ENCODE data around the gene RAD51AP2. TPM values are rescaled to one million over a fixed set of nuclear protein-coding genes. Genes with fewer than 3 reads are reported as not detected.
"Not testable (repeated sequence)": the region's sequence is repeated elsewhere in the genome, so short reads cannot be mapped to it uniquely, and the experiment has no call there.

Gene RAD51AP2
- polyA plus RNA-seq, 3 donors from 2014 or later: not detected

DNA sequence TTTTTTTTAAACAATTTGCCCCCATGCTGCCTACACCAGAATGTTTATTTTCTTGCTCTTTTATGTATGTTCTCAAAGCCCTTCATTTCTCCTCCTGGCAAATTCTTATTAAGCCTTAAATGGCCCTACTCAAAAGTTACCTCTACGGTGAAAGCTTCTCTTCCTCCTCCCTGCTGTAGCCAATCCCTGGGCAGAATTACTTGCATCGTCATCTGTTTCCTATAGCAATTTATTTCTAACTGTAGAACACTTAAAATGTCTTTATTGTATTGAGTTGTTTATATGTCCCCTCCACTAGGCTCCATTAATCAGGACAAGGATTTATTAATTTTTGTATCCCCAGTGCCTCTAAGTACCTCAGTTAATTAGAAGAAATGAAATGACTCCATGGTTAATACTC lies 2.5 kb upstream of the RAD51AP2 start:
- Mint-ChIP-seq H3K9me3 (peaks cover 2 to 19% (median 5%) of the 10 kb centered on the region in 6 donors), H3K36me3 (no peaks in the 10 kb centered on the region), H3K27me3 (ENCODE audit: low read depth in 3 of 3) (peaks cover 0 to 2% (median 2%) of the 10 kb centered on the region in 3 donors), H3K4me1 (no peaks in the 10 kb centered on the region), H3K4me3 (no peak overlapping the region), H3K27ac (no peak overlapping the region)
- no peak for DNase-seq

DNA sequence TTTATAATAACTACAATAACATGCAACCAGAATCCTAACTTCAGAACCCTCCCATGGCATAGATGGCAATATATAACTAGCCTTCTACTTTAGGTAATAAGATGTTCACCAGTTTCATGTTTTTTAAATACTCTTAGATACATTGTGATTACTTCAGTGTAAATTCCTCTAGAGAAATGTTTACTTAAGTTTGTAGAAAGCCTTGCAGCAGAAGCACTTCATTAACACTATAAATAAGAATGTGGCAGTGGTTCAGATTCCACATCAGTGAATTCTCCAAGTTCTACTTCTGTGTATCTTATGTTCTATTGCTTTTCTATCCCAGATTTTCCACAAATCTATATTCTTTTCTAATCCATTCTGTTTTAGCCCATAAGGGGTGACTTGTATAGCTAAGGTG lies 1.2 kb upstream of the RAD51AP2 start:
- no peak for DNase-seq
- Mint-ChIP-seq H3K27ac (no peak overlapping the region), H3K27me3 (ENCODE audit: low read depth in 3 of 3) (peaks cover 0 to 2% (median 2%) of the 10 kb centered on the region in 3 donors), H3K4me1 (no peaks in the 10 kb centered on the region), H3K36me3 (no peaks in the 10 kb centered on the region), H3K4me3 (no peak overlapping the region), H3K9me3 (peaks cover 4 to 16% (median 6%) of the 10 kb centered on the region in 6 donors)

DNA sequence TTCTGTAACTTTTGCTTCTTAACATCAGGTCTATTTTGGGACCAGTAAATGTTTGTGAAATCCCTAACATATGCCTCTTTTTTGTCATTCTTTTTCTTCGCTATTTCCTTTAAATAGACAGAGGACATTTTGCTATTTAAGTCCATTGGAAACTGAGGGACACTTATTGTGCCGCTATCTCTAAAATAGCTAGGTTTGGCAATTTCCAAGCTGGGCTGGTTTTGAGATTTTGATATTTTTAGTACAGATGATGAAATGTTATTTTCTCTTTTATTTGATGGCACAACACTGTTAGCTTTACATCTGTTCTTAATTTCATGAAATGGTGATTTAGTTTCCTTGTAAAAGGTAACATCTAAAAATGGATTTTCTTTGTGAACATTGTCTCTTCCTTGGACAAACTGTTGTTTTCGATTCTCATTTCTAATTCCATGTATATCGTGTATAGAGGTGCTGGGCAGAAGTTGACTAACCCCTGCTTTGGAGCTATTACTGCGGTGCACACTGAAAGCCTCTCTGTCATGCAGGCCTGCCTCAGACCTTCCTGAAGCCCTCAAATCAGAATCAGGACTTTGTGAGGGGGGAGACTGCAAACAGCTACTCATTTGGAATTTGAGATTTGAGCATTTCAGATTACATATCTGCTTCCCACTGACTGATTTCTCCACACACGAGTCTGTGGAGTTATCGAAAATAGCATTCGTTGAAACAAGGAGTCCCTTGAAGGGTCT lies 594 bp downstream of the RAD51AP2 start:
- H3K36me3 Mint-ChIP-seq: no peaks in the 10 kb centered on the region
- H3K4me1 Mint-ChIP-seq: no peaks in the 10 kb centered on the region
- no peak overlapping the region for H3K27ac Mint-ChIP-seq
- H3K4me3 Mint-ChIP-seq: no peak overlapping the region
- no peak for DNase-seq
- peaks cover 3 to 15% (median 6%) of the 10 kb centered on the region in 6 donors for H3K9me3 Mint-ChIP-seq
- peaks cover 0 to 2% (median 2%) of the 10 kb centered on the region in 3 donors for H3K27me3 Mint-ChIP-seq (ENCODE audit: low read depth in 3 of 3)

DNA sequence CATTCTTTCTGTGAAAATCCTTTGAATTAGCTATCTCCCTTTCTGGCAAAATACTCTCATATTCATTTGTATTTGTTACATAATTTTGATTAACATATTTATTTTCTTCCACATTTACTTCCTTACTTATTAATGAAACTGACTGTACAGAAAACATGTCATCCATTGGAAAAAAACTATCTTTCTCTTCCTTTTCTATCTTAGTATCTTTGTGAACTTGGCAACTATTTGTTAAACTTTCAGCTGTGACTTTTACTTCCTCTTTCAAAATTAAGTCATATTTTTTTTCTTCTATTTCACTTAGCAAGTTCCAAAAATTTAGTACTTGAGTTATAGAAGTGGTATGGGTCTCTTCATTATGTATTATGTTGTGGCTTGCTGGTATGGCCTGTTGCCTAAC lies 2.6 kb downstream of the RAD51AP2 start:
- Mint-ChIP-seq H3K4me1 (no peaks in the 10 kb centered on the region), H3K27ac (no peak overlapping the region), H3K27me3 (ENCODE audit: low read depth in 3 of 3) (peaks cover 0 to 2% (median 0%) of the 10 kb centered on the region in 3 donors), H3K9me3 (peaks cover 1 to 15% (median 7%) of the 10 kb centered on the region in 6 donors), H3K4me3 (no peak overlapping the region), H3K36me3 (no peaks in the 10 kb centered on the region)
- no peak for DNase-seq

DNA sequence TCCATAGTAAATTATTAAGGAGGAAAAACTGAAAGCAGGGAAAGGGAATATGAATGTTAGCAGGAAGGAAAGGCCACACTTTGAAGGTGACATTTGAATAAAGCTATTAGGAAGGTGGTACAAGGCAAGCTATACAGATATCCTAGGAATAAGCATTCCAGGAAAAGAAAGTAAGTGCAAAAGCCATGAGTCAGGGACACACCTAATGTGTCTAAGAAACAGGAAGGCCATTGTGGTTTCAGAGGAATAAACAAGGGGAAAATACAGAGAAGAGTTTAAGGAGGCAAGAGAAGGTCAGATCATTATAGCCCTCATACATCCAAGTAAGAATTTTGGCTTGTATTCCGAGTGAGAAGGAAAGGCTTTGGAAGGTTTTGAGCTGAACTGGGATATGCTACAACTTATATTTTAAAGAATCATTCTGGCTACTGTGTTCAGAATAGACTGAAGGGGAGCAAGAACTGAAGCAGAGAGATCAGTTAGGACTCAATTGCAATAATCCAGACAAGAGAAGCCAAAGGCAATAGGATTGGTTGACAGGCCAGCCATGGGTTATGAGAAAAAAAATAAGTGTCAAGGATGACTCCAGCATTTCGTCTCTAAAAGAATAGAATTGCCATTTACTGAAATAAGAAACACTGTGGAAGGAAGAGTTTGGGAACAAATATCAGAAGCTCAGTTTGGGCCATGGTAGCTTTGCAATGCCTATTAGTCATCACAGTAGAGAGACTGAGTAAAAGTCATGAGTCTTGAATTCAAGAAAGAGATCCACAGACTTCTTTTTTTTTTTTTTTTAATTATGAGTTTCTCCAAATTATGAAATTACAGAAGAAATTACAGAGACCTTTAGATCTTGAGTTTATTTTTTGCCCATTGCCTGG lies 11.3 kb downstream of the RAD51AP2 start:
- Mint-ChIP-seq H3K36me3 (no peaks in the 10 kb centered on the region), H3K27ac (no peak overlapping the region), H3K4me3 (no peak overlapping the region), H3K4me1 (no peaks in the 10 kb centered on the region), H3K9me3 (peaks cover 4 to 21% (median 6%) of the 10 kb centered on the region in 6 donors), H3K27me3 (ENCODE audit: low read depth in 3 of 3) (peaks cover 0 to 2% (median 0%) of the 10 kb centered on the region in 3 donors)
- no peak for DNase-seq

DNA sequence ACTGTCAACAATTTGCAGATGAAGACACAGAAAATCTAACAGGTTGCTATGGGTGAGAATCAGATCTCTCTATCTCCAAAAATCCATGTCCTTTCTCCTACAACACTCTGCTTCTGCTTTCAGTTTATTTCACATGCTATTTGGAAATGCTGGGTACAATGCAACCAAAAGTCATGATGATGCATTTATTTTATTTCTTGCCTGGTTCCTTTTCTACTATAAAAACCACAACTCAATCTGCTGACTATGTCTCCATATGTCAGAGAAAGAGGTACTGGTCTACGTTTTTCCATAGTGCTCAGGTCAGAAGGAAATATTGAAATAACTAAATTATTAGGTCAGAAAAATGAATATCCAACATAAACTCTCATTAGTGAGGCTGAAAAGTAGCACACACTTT lies 20.5 kb downstream of the RAD51AP2 start:
- Mint-ChIP-seq H3K36me3 (no peaks in the 10 kb centered on the region), H3K4me1 (no peaks in the 10 kb centered on the region), H3K9me3 (peaks cover 0 to 7% (median 2%) of the 10 kb centered on the region in 6 donors), H3K4me3 (no peak overlapping the region), H3K27me3 (ENCODE audit: low read depth in 3 of 3) (no peaks in the 10 kb centered on the region), H3K27ac (no peak overlapping the region)
- DNase-seq: no peak

DNA sequence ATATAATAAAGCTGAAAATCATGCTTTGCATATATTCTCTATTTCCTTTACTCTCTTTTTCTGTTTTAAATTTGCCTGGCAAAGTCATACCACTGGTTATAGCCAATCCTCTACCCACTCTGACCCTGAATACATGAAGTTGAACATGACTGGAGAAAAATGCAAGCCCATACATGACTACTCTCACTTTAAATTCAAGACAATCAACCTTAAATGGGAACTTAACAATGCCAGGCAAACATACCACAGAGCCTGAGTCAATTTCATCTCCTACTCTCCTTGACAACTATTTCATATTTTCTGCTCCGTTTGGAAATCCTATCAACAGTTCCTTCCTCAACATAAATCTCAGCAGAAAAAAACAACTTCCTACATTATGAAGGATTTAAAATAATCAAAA lies 22.6 kb downstream of the RAD51AP2 start:
- Mint-ChIP-seq H3K4me3 (no peak overlapping the region), H3K36me3 (no peaks in the 10 kb centered on the region), H3K9me3 (peaks cover 0 to 12% (median 4%) of the 10 kb centered on the region in 6 donors), H3K27ac (no peak overlapping the region), H3K27me3 (ENCODE audit: low read depth in 3 of 3) (no peaks in the 10 kb centered on the region), H3K4me1 (no peaks in the 10 kb centered on the region)
- no peak for DNase-seq

DNA sequence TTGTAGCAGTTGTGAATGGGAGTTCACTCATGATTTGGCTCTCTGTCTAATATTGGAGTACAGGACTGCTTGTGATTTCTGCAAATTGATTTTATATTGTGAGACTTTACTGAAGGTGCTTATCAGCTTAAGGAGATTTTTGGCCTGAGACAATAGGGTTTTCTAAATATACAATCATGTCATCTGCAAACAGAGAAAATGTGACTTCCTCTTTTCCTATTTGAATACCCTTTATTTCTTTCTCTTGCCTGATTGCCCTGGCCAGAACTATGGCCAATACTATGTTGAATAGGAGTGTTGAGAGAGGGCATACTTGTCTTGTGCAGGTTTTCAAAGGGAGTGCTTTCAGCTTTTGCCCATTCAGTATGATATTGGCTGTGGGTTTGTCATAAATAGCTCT lies 28.1 kb downstream of the RAD51AP2 start:
- H3K27ac Mint-ChIP-seq; H3K36me3 Mint-ChIP-seq; DNase-seq; H3K27me3 Mint-ChIP-seq (ENCODE audit: low read depth in 3 of 3); H3K4me1 Mint-ChIP-seq; H3K4me3 Mint-ChIP-seq: not testable (repeated sequence)
- H3K9me3 Mint-ChIP-seq: peaks cover 0 to 22% (median 11%) of the 10 kb centered on the region in 6 donors

DNA sequence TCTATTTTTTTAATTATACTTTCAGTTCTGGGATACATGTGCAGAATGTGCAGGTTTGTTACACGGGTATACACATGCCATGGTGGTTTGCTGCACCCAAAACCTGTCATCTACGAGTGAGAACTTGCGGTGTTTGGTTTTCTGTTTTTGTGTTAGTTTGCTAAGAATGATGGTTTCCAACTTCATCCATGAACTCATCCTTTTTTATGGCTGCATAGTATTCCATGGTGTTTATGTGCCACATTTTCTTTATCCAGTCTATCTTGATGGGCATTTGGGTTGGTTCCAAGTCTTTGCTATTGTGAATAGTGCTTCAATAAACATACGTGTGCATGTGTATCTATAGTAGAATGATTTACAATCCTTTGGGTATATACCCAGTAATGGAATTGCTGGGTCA lies 29.6 kb downstream of the RAD51AP2 start:
- not testable (repeated sequence) for H3K36me3 Mint-ChIP-seq; H3K27me3 Mint-ChIP-seq (ENCODE audit: low read depth in 3 of 3); H3K27ac Mint-ChIP-seq; H3K4me3 Mint-ChIP-seq; H3K4me1 Mint-ChIP-seq; DNase-seq
- peaks cover 0 to 22% (median 11%) of the 10 kb centered on the region in 6 donors for H3K9me3 Mint-ChIP-seq

DNA sequence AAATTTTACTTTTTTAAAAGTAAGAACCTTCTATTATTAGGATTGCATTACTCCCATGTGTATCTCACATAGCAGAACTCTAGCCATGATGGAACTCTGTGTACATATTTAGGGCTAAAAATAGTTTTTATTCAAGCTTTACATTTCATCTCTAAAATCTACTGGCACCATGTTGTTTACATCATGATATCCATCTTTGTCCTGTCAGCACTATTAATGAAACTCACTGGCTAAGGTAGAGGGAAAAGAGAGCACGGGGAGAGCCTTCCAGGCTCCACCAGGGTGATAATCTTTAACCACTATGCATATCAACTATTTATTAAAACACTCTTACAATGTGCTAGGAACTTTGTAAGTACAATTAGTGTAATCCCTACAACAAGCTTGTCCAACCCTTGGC lies 34.7 kb downstream of the RAD51AP2 start:
- Mint-ChIP-seq H3K4me3 (no peak overlapping the region), H3K27ac (no peak overlapping the region), H3K9me3 (peaks cover 2 to 14% (median 8%) of the 10 kb centered on the region in 6 donors), H3K4me1 (no peaks in the 10 kb centered on the region), H3K36me3 (no peaks in the 10 kb centered on the region), H3K27me3 (ENCODE audit: low read depth in 3 of 3) (peaks cover 0 to 2% (median 1%) of the 10 kb centered on the region in 3 donors)
- no peak for DNase-seq

DNA sequence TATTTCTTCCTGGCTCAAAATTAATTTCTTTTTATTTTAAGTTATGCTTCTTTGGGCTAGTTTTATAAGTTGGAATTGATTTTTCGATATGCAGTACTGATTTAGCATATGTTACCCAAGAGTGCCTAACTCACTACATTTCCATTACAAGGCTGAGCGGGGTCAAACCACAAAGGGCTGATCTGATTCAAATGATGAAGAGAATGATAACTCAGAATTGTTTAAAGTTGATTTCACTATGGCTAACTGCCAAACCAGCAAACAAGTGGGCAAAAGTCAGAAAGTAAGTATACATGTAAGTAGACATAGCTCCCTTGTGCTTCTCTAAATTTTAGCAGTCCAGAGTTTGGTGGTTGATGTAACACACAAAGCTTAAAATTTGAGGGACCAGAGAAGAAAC lies 35.6 kb downstream of the RAD51AP2 start:
- Mint-ChIP-seq H3K36me3 (no peaks in the 10 kb centered on the region), H3K9me3 (peaks cover 2 to 12% (median 6%) of the 10 kb centered on the region in 6 donors), H3K27me3 (ENCODE audit: low read depth in 3 of 3) (peaks cover 0 to 2% (median 1%) of the 10 kb centered on the region in 3 donors), H3K4me3 (no peak overlapping the region), H3K27ac (no peak overlapping the region), H3K4me1 (no peaks in the 10 kb centered on the region)
- DNase-seq: no peak

DNA sequence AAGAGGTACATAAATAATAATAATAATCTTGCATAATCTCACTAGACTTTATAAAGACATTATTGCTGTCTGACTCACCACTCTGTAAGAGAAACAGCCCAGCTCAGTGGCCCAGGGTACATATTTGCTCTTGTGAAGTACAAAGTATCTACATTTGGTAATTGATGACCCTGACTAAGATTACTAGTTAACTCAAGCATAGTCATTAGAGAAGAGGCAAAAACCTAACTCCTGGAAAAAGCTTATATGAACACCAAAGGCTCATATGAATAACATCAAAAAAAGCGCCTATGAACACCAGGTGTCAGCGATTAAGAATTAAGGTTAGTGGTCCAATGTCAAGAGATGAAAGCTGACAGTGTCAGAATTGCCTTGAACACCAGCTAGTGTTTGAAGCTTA lies 38.4 kb downstream of the RAD51AP2 start:
- Mint-ChIP-seq H3K4me1 (no peaks in the 10 kb centered on the region), H3K27me3 (ENCODE audit: low read depth in 3 of 3) (peaks cover 0 to 2% (median 1%) of the 10 kb centered on the region in 3 donors), H3K27ac (no peak overlapping the region), H3K9me3 (peaks cover 2 to 15% (median 12%) of the 10 kb centered on the region in 6 donors), H3K36me3 (no peaks in the 10 kb centered on the region), H3K4me3 (no peak overlapping the region)
- DNase-seq: no peak

DNA sequence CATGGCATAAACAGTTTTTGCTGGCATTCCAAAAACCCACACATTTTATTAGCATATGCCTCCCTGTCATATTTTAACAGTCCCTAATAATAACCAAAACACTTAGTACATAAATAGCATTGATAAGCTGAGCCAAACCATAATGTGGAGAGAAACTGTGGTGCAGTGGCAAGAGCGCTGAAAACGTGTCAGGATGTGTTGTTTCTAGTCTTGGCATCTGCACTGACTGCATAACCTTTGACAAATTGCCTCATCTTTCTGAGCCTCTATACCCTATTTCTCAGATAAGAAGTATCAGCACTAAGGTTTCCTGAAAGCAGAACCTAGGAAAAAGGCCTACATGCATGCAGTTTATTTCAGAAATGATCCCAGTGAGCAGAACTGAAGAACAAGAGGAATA lies 41.4 kb downstream of the RAD51AP2 start:
- Mint-ChIP-seq H3K4me3 (no peak overlapping the region), H3K27ac (no peak overlapping the region), H3K27me3 (ENCODE audit: low read depth in 3 of 3) (peaks cover 0 to 5% (median 0%) of the 10 kb centered on the region in 3 donors), H3K9me3 (peaks cover 6 to 30% (median 13%) of the 10 kb centered on the region in 6 donors), H3K36me3 (no peaks in the 10 kb centered on the region), H3K4me1 (no peaks in the 10 kb centered on the region)
- DNase-seq: no peak

DNA sequence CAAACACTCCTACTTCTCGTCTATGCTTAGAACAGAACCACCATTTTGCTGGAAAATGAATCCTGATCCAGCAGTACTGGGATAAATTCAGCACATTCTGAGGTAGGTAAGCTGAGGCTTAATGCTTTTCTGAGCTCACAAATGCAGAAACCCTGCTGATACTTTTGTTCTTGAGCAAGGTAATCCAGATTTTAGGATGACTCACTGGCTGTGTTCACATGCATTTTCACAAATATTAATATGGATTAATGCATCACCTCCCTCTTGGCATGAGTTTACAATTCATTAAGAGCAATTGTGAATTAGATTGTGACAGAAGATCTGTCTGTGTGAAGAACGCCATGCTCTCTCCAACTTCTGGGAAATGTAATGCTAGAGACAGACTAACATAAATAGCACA lies 42.2 kb downstream of the RAD51AP2 start:
- H3K9me3 Mint-ChIP-seq: peaks cover 6 to 30% (median 14%) of the 10 kb centered on the region in 6 donors
- H3K27me3 Mint-ChIP-seq (ENCODE audit: low read depth in 3 of 3): peaks cover 0 to 5% (median 0%) of the 10 kb centered on the region in 3 donors
- no peak overlapping the region for H3K4me3 Mint-ChIP-seq
- no peaks in the 10 kb centered on the region for H3K4me1 Mint-ChIP-seq
- H3K27ac Mint-ChIP-seq: no peak overlapping the region
- no peaks in the 10 kb centered on the region for H3K36me3 Mint-ChIP-seq
- no peak for DNase-seq

Data from immature natural killer cell (primary cell).